ENCODE data around the gene CDC42SE2.
"Not testable (repeated sequence)": the region's sequence is repeated elsewhere in the genome, so short reads cannot be mapped to it uniquely, and the experiment has no call there.

GRCh38 chr5:131337240-131338050 lies 73.6 kb downstream of the CDC42SE2 start:
- not testable (repeated sequence) for TF ChIP-seq CTCF (IDR thresholded peaks at IDR 0.05; ENCODE audit: poor library complexity, severe bottlenecking); EZH2 (IDR thresholded peaks at IDR 0.05; ENCODE audit: borderline replicate concordance, insufficient read depth, low read length, poor library complexity, severe bottlenecking); SMC3 (conservative IDR thresholded peaks at IDR 0.05; ENCODE audit: poor library complexity); POLR2AphosphoS5 (IDR thresholded peaks at IDR 0.05)

All from neural cell (in vitro differentiated cells).